KBM-7 (cell line): Measurements from ENCODE around the gene FGF12.
A peak's percentile ranks its signal among the peaks of the same experiment; 100 is the strongest.

Experiments used
- DNase-seq: peaks from one replicate; pipeline ENCODE4 v3.0.0-alpha.2; 2015
- in situ Hi-C: fragments of 300-500 bp; cut with MboI; formaldehyde crosslinking; loops from 2 replicates; pipeline ENCODE4 v1.14.3; 2020; ENCODE audit warnings: low sequenced_read_pairs, low pct_unique_long_range_greater_than_20kb, mixed read lengths

The FGF12 gene

DNA sequence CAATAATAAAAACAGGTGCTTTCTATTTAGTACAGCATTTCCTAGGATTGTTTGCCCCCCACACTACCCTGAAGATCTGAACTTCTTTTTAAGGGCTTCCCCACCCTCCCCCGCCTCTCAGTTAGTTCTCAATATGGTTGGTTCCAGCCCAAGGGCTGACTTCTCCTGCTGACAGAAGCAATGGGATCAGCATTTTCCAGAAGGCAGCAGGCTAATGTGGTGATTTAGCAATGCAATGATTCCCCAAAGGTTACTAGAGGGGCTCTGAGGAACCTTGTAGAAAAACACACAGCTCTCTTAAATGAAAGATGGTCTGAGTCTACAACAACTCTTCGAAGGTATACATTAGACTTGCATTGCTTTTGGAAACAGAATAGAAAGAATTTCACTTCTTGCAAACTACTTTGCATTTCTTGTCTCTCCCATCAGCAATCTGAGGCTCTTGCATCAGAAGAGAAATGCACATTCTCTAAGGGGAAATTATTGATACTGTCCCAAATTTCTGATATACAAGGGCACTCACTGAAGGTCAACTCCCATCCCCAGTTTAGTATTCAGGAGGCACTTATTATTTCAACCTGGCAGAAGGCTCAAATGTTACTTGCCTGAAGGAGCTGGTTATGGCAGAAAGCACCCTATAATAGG, 30.3 kb downstream of the FGF12 start:
- in situ Hi-C loops = no loop called here
- no peak for DNase-seq

DNA sequence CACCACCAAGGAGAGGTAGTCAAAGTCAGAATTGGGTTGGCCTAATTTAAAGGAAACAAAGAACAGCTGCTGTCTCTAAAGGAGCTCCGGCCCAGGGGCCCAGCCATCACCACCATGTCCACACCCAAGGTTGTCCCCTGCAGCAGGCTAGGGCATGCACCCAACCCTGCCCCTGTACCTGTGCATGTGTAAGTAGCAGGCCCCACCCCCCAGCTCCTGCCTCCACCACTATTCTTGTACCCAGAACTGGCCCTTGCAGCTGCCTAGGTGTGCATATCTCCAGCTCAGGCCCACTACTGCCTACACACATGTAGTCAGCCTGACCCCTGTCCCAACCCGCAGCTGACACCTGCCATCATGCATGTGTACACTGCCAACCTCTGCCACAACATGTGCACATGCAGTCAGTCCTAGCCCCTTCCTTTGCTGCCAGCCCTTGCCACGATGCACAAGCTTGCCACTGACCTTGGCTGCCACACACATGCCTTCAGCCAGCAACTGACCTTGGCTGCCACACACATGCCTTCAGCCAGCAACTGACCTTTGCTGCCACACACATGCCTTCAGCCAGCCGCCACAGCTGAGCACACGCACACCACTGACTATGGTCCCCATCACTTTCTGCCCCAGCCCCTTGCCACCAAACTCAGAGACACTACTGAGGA, 39.7 kb downstream of the FGF12 start:
- no peak for DNase-seq
- in situ Hi-C loops = no loop called here

DNA sequence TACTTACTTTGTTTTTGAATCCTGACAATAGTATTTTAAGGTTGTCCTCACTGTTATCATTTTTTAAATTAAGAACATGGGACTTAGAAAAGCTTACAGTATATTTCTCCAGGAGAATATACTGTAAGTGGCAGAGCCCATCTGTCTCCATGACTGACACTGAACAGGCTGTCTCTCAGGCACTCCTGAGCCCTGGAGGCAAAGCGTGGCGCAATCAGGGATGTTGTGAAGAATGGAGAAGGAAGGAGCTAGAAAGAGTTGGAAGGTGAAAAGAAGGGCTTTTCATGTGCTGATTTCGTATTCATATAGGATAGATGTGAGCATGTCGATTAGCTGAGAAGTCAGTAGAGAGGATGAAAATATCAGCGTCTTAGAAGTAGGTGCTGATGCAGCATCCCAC, 41.5 kb downstream of the FGF12 start:
- DNase-seq = no peak
- in situ Hi-C loops = no loop called here

DNA sequence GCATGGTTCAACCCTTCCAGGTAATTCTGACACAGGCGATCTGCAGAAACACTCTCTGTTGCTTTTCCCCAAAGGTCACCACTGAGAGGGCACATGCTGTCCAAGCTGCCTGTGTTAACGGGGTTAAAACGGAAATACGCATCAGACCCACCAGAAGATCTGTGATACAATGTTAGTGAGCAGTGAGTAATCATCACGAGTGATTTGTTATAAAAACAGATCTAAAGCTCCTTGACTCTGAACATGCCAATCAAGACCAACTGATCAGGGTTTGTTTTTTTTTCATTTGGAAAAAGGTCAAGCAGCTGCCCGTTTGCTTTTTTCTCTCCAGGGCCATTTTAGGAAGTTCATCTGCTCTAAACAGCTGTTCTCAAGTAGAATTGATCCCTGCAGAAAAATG, 43.2 kb downstream of the FGF12 start:
- in situ Hi-C loops = no loop called here
- no peak for DNase-seq

DNA sequence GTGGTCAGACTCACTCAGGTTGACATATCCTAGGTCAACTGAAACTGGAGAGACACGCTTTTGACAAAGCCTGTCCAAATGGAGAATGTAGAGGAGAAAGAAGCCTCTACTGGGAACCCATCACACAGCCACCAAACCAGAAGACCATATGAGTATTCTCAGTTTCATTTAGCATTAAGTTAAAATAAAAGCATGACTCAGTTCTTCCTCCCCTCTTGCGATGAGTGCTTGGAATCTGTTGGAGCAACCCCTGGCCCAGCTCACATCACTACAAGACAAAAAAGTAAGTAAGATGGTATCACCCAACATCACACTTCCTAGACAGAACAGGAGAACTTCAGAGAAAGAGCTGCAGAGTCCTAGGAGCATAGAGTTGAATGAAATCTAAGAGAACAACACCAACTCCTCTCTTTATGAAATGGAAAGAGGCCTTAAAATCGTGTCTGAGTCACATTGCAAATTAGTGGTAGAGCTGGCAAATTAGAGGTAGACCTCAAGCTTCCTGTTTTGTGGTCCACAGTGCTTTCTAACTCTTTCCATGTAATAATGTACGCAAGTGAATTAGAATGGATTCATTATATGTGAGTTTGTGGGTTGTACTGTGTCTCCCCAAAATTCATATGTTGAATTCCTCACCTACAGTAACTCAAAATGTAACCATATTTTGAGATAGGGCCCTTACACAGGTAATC, 51.2 kb downstream of the FGF12 start:
- DNase-seq = peak; percentile 29
- in situ Hi-C loops = no loop called here

DNA sequence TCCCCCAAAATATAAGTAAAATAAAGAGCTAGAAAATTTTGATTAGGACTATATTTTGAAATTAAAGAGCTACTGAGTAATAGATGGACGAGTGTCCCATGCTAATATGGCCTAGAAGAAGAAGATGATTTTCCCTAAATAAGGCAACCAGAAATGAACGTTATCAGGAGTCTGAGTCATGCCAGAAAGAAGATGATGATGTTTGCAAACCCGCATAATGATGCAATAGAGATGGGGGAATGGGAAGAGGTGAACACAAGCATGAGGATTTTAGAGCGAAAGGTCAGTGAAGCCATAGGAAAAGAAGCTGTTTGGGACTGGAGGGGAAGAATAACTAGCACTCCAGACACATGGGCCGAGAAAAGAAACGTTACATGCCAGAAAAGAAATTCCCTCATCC, 71.7 kb downstream of the FGF12 start:
- in situ Hi-C loops = no loop called here
- no peak for DNase-seq

DNA sequence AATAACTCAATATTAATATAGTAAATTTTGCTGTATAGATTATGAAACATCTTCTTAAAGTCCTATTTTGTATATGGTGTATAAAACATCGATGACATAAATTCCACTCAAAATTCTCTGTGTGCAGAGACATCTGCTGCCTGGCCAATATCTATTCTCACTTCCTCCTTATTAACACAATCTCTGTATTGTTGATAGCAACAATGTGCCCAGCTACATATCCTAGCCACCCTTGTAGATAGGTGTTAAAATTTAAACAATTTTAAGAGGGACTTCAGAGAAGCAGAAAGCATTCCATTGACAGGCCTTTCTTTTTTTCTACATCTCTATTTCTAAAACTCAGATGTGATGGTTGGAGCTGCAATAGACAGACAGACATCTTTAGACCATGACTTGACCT, 72.3 kb downstream of the FGF12 start:
- in situ Hi-C loops = no loop called here
- DNase-seq = no peak

DNA sequence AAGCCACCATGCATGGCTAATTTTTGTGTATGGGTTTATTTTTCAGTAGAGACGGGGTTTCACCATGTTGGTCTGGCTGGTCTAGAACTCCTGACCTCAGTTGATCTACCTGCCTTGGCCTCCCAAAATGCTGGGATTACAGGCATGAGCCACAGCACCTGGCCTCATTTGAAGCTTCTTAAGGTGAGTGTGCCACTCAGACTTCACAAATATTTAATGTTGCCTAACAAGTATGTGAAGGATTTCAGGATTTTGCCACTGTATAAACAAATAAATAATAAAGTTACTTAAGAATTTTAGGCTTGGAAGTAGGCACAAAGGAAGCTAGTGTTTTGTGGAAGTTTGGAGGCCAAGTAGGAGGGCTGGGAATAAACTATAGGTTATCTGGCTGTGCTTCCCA, 73.5 kb downstream of the FGF12 start:
- DNase-seq = no peak
- in situ Hi-C loops = no loop called here

DNA sequence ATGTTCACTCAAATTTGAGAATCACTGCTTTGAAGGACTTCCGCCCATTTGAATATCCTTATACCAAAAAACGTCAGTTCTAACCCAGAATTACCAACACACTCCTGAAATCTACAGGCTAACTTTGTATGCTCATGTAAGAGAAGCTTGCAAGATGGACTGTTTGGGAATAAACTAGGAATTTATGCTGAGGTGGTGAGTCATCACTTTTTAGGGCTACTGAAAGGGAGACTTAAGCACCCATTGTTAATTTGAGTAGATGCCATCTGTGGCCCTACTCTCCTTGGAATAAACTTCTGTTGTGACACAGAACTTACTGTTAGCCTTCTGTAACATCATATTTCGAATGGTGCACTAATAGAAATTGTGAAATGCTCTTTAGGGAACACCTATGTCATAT, 74.6 kb downstream of the FGF12 start:
- in situ Hi-C loops = no loop called here
- no peak for DNase-seq

DNA sequence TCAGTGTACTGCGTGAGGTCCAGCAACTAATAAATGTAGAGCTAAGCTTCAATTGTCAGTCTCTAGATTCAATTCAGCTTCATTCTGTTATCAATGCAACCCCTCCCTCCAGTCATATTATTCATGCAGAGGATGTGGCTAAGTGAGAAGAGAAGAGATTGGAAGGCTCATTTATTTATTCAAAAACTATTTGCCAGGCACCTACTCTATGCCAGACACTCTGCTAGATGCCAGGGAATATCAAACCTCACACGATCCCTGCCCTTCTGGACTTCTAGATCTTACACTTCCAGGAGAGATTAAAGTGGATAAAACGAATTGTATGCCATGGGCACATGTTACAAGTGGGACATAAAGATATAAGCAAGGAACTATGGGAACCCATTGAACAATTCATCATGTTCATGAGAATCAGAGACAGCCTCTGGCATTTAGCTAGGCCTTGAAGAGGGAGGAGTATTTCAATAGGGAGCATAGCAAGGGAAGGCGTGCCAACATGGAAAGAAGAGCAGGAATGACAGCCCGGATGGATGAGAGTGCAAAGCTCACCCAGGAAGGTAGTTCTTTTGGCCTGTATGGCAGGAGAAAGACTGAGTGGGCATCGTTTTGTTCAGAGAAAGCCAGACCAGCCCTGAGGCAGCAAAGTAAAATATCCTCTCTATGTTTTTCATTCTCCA, 75.4 kb downstream of the FGF12 start:
- in situ Hi-C loops = no loop called here

DNA sequence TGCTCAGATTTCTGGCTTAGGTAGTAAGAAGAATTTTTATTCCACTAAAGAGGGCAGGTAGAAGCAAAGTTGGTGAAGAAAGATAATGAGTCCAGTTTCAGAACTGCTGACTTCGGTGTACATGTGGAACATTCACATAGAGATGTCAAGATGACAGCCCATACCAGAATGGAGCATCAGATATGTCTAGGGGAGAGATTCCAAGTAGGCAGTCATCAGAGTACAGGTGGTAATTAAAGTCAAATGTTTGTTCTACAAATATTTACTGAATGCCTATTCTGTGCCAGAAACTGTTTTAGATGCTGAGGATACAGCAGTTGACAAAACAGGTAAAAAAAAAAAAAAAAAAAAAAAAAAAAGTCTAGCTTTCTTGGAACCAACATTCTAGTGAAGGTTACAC, 81.9 kb downstream of the FGF12 start:
- in situ Hi-C loops = no loop called here
- no peak for DNase-seq

More for the DNA sequence above, 75.4 kb downstream of the FGF12 start:
- no peak for DNase-seq

DNA sequence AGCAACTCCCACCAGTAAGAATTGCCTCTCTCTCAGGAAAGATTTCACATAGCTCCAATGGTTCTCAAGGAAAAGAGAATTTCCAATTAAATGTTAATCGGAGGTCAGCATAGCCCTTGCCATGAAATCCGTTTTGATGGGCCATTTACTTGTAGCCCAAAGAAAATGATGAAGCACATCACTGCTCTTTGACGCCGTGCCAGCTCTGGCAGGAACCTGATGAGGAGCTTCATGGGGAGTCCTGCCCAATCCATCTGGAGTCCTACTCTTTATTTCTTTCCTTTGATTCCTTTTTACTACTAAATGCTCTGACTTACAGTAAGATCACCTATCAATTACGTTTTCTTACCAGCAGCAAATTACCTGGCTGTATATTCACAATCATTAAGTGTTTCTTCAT, 84.7 kb downstream of the FGF12 start:
- no peak for DNase-seq
- in situ Hi-C loops = no loop called here

DNA sequence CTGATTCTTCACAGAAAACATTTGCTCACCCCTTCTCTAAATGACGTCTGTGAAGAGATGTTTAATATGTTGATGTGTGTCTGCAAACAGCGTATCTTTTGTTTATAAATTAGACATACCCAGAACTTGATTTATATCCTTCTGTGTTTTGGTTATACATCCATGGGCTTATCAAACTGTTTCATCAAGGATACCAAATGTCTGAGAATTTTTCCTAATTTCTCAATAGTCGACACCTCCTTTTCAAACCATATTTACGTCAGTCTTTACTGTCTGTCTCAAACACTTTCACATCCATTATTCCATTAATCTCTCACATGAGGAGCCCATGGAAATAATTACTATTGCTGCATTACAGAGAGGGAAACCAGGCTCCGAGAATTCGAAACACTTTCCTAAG, 85.4 kb downstream of the FGF12 start:
- in situ Hi-C loops = no loop called here
- no peak for DNase-seq

DNA sequence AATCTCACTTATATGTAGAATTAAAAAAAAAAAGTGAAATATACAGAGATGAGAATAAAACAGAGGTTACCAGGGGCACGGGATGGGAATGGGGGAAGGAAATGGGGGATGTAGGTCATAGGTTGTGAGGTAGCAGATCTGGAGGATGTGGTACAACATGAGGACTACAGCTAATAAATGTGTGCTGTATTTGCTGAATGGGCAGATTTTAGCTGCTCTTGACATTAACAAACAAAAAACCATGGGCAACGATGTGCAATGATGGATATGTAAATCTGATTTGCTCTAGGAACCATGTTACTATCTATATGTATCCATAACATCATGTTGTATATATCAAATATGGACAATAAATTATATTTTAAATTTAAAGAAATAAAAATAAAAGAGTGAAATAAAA, 87.4 kb downstream of the FGF12 start:
- in situ Hi-C loops = no loop called here
- no peak for DNase-seq

DNA sequence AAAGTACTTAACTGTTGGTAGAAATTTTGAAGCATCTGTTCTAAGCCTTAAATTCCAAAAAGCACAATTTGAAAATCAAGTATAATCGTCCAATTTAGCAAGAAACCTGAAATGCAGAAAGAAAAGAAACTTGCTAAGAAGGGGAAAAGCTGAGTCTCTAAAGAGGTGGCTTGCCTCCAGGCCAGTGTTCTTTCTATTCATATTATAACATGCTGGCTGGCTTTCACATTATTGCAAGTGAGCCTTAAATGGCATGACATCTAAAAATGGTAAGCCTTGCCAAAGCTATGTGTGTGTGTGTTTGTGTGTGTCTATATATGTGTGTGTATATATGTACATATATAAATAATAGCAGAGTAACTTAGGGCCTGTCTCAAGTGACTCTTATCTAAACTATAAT, 89.5 kb downstream of the FGF12 start:
- in situ Hi-C loops = no loop called here
- DNase-seq = no peak

DNA sequence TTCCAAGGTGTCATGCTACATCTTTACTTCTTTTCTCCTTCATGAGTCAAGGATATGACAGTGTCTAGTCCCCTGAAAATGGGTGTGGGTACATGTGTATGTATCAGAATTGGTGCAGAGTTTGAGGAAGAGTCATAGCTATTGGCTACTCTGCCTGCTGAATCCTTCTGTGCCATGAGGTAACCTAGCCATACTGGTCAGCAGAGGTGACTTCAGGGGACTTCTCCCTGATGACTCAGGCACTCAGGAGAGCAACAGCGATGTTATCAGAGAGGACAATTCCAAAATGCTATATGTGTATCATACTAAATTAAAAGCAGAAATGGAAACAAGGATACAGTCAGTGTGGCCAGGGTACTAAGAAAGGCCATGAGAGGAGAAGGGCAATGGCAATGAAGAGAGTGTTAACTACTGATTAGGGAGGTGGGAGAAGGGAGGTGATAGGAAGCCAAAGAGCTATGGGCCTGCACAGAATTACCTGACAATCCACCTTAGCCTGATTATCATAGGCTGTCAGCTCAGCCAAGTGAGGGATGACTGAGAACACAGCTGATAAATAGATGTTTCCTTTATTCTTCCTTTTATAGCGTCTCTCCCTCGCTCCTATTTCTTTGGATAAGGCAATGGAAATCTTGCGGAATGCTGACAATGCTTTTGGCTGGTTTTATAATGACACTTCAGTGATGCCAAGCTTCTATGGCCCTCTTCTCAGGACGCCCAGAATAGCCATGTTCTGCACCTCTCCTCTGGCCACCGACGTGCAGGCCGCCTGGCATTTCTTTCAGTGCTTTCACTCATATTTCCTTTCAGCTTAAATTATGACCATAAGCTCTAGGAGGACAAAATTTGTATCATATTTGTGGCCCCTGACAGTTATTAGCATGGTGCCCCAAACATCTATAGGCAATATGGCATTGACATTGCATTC, 90.6 kb downstream of the FGF12 start:
- no peak for DNase-seq
- in situ Hi-C loops = no loop called here

DNA sequence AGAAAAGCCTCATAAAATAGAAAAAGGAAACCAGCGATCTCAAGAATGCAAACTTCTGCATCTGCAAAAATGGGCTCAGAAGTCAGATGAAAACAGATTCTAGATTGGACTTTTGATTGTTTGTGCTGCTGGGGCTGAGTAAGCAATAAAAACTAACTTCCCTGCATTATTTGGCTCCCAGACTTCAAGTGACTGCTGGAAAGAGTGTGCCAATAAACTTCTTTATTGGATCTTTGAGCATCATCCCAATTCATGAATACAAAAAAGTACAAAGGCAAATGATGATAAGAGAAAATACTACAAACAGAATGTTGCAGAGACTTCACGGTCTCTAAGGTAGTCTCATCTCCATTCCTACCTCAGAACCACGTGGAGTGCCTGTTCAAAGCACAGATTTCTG, 97.9 kb downstream of the FGF12 start:
- in situ Hi-C loops = no loop called here
- no peak for DNase-seq

DNA sequence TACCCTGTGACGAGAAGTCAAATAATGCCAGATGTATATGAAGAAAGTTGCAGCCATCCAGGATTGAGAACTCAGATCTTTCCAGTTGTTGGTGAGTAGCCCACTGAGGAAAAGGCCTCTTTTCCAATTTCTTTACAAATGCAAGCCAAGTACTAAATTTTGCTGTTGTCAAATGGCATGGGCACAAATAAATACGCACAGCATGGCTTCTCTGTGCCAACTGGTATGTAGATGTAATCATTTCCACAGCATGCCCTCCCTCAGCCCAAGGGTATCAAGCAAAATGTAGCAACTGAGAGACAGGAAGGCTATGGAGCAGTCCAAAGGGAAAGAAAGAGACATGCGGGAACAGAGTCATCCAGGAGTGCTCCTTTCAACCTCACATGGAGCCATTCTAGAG, 105.4 kb downstream of the FGF12 start:
- in situ Hi-C loops = no loop called here
- DNase-seq = no peak

DNA sequence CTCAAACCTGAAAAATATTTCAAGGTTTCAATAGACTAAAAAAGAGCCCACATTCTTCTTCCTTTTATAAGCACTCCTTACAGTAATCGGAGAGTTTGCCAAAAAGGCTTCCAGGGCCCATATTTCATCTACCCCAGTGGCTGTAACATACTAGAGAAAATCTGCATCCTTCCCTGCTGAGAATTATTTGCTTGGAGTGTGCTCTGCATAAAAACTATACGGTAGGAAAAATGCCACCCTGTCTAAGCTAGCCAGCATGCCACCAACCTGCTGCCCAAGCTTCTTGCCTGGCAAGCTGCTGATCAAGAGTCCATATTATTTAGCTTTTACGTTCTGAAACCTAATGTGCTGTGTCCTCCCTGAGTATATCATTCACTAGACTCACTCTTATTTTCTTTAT, 107.1 kb downstream of the FGF12 start:
- no peak for DNase-seq
- in situ Hi-C loops = no loop called here
